Lower lobe of right lung (tissue), 2 donors: ENCODE data around the gene ASB10. TPM values are rescaled to one million over a fixed set of nuclear protein-coding genes. Genes with fewer than 3 reads are reported as not detected.

Experiments
- ATAC-seq, 2 donors: fragments of 200-7000 bp; cut with Tn5 transposase; one replicate each; pipeline ENCODE4 v1.9.1; 2020 to 2022; ENCODE audit warnings: mild to moderate bottlenecking in 2 of 2, moderate library complexity in 2 of 2
- DNase-seq: peaks from one replicate; pipeline ENCODE4 v3.0.0-alpha.2; 2020
- H3K27ac ChIP-seq: fragments of 200-600 bp; one replicate; pipeline ENCODE4 v1.8.0; 2022
- H3K27me3 ChIP-seq: fragments of 200-600 bp; one replicate; pipeline ENCODE4 v1.8.0; 2022; ENCODE audit warnings: low read depth
- H3K36me3 ChIP-seq: fragments of 200-600 bp; one replicate; pipeline ENCODE4 v1.8.0; 2022; ENCODE audit warnings: mild to moderate bottlenecking
- H3K4me1 ChIP-seq: fragments of 200-600 bp; one replicate; pipeline ENCODE4 v1.8.0; 2022
- H3K4me3 ChIP-seq: fragments of 200-600 bp; one replicate; pipeline ENCODE4 v1.8.0; 2022; ENCODE audit warnings: mild to moderate bottlenecking
- H3K9me3 ChIP-seq: fragments of 200-600 bp; one replicate; pipeline ENCODE4 v1.8.0; 2022
- CTCF ChIP-seq: fragments of 200-600 bp; IDR thresholded peaks from one replicate; pipeline ENCODE4 v1.8.0; 2022; ENCODE audit warnings: antibody characterized with exemption, mild to moderate bottlenecking
- intact Hi-C: fragments of 100-400 bp; cut with DNase I; formaldehyde crosslinking; loops from one replicate; pipeline ENCODE4 v1.11.0; 2022
- total RNA-seq: library from RNA; stranded (reverse); fragmentation: NEBNext Ultra II Directional; extraction: Animal tissue kit (Norgen Biotek cat#: 25700); gene quantifications from one replicate; pipeline ENCODE4 v1.2.1, GENCODE V29; 2021
- donor health status: DM: no; HTN: yes; CAD: no; lungs with severe emphysema.

Gene ASB10
- total RNA-seq, 1 donor from 2014 or later = not detected

DNA sequence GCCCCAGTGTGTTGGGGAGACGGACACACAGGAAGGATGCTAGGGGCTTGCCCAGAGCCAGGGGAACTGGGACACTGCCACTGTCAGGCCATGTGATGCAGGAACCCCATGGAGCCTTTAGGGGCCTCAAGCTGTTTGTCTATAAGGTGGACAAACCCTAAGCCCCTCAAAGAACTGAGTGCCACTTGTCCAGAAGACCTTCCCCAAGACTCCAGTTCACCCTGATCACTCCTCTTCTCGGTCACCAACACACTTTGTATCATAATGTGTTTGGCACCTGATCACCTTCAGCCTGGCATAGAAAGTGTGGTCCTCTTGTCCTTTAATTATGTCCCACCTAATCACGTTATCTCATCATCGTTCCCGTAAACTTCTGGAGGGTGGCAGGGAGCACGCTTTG is 22.5 kb upstream of the ASB10 start:
- Histone ChIP-seq H3K27ac (no peak overlapping the region), H3K4me3 (no peak overlapping the region), H3K4me1 (no peaks in the 10 kb centered on the region), H3K9me3 (no peaks in the 10 kb centered on the region), H3K27me3 (peaks cover 13% of the 10 kb centered on the region), H3K36me3 (peaks cover 27% of the 10 kb centered on the region)
- ATAC-seq (no peak), DNase-seq (no peak)
- TF ChIP-seq CTCF = no peak
- intact Hi-C loops = no loop called here

GRCh38 chr7:151208253-151208862 is 21.3 kb upstream of the ASB10 start:
- Histone ChIP-seq H3K27ac (no peak overlapping the region), H3K36me3 (peaks cover 15% of the 10 kb centered on the region), H3K4me3 (no peak overlapping the region), H3K4me1 (no peaks in the 10 kb centered on the region), H3K27me3 (peaks cover 25% of the 10 kb centered on the region), H3K9me3 (no peaks in the 10 kb centered on the region)
- no peak for ATAC-seq
- TF ChIP-seq CTCF = no peak
- DNase-seq = no peak
- intact Hi-C loops = no loop called here

GRCh38 chr7:151207804-151208203 is 20.8 kb upstream of the ASB10 start:
- intact Hi-C loops = no loop called here
- Histone ChIP-seq H3K4me3 (no peak overlapping the region), H3K36me3 (peaks cover 10% of the 10 kb centered on the region), H3K9me3 (no peaks in the 10 kb centered on the region), H3K27me3 (peaks cover 29% of the 10 kb centered on the region), H3K27ac (no peak overlapping the region), H3K4me1 (no peaks in the 10 kb centered on the region)
- TF ChIP-seq CTCF = no peak
- no peak for ATAC-seq
- DNase-seq = no peak

- H3K9me3 ChIP-seq = no peaks in the 10 kb centered on the region
- no peak for TF ChIP-seq CTCF
- H3K4me1 ChIP-seq = no peaks in the 10 kb centered on the region
- intact Hi-C loops = no loop called here
- H3K4me3 ChIP-seq = no peak overlapping the region
- peaks cover 29% of the 10 kb centered on the region for H3K27me3 ChIP-seq
- DNase-seq (no peak), ATAC-seq (no peak)
- H3K36me3 ChIP-seq = peaks cover 6% of the 10 kb centered on the region
- H3K27ac ChIP-seq = no peak overlapping the region
Measured at GRCh38 chr7:151207315-151207714, 20.3 kb upstream of the ASB10 start.

- Histone ChIP-seq H3K9me3 (no peaks in the 10 kb centered on the region), H3K27ac (no peak overlapping the region), H3K4me1 (no peaks in the 10 kb centered on the region), H3K36me3 (peaks cover 4% of the 10 kb centered on the region), H3K4me3 (no peak overlapping the region), H3K27me3 (peaks cover 29% of the 10 kb centered on the region)
- TF ChIP-seq CTCF = no peak
- DNase-seq (no peak), ATAC-seq (no peak)
- intact Hi-C loops = no loop called here
Measured at GRCh38 chr7:151206914-151207313, 19.9 kb upstream of the ASB10 start.
